ENCODE data around the gene SMARCE1. TPM values are rescaled to one million over a fixed set of nuclear protein-coding genes. Genes with fewer than 3 reads are reported as not detected.
A peak's percentile ranks its signal among the peaks of the same experiment; 100 is the strongest.

SMARCE1 gene
- total and polyA plus RNA-seq, 8 donors, result 27.5 to 125 (median 86.3) TPM

DNA sequence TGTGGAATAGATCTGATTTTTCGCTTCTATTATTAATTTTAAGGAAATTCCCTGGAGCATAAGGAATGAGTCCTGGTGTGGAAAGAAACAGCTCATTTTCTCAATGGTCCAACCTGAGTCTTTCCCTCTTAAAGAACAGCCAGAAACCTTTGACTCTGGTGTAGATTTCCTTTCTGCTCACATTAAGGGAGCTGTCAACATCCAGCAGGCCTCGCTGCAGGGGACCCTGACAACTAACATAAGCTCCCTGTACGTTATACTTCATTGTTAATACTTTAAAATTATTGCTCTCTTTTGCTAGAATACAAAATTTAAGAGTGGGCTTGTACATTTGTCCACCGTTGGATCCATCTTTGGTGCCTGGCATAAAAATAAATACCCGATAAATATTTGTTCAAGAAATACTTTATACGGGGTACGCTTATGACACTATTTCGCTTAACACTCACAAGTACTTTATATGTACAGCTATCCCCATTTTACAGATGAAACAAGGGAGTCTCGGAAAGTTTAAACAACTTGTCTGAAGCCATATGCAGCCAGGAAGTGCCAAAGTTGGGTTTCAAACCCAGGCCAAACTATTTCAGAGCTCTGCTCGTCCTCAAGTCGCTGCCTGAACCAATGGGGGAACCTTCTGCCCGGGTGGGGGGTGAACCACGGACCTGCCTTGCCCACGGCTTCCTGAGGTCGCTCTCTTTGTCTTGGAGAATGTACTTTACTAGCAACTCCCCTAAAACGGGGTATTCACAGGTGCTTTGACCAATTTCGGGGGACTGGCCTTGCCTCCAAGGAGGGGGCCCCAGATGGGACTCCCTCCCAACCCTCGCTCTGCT, 611 bp downstream of the SMARCE1 start:
- WGBS, 5 donors, result 6 to 11% (median 8%) methylated on average over 14 to 18 of the region's 18 CpGs
- Histone ChIP-seq H3K9me3 (no peaks in the 10 kb centered on the region), H3K27ac (peak overlapping the region; percentile 92 to 99 (median 97)), H3K27me3 (no peaks in the 10 kb centered on the region), H3K36me3 (peaks cover 5 to 33% (median 31%) of the 10 kb centered on the region in 4 donors), H3K4me3 (peak overlapping the region; percentile 65 to 91 (median 85)), H3K4me1 (peaks cover 21 to 57% (median 39%) of the 10 kb centered on the region in 4 donors)
- TF ChIP-seq, protein P1, sequence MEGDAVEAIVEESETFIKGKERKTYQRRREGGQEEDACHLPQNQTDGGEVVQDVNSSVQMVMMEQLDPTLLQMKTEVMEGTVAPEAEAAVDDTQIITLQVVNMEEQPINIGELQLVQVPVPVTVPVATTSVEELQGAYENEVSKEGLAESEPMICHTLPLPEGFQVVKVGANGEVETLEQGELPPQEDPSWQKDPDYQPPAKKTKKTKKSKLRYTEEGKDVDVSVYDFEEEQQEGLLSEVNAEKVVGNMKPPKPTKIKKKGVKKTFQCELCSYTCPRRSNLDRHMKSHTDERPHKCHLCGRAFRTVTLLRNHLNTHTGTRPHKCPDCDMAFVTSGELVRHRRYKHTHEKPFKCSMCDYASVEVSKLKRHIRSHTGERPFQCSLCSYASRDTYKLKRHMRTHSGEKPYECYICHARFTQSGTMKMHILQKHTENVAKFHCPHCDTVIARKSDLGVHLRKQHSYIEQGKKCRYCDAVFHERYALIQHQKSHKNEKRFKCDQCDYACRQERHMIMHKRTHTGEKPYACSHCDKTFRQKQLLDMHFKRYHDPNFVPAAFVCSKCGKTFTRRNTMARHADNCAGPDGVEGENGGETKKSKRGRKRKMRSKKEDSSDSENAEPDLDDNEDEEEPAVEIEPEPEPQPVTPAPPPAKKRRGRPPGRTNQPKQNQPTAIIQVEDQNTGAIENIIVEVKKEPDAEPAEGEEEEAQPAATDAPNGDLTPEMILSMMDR (IDR thresholded peaks at IDR 0.05), result no peak
- no peak for TF ChIP-seq POLR2A (IDR thresholded peaks at IDR 0.05)
- no peak for TF ChIP-seq POLR2AphosphoS5 (IDR thresholded peaks at IDR 0.05)
- TF ChIP-seq EP300 (IDR thresholded peaks at IDR 0.05), result no peak
- DNase-seq, result no peak
- intact Hi-C loops (cut with DNase I; ENCODE audit: low total_unique reads), result no loop called here

DNA sequence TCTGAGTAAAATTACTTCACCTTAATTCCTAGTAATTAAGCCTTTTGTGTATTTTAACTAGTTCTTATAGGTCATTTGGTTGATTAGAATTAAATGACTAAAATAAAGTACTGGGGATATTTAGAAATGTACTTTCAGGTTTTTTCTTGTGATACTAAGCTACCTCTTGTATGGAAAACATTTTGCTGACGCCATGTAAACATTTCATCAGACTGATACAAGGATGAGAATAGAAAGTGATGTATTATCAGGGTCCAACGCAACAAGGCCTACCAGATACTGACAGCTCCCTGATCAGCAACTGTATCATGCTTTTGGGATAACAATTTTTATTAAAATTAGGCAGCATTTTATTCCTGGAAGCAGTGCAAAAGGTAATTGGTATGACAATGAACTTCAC, 1.7 kb downstream of the SMARCE1 start:
- WGBS, 5 donors, result 47 to 65% (median 60%) methylated on average over 2 of the region's 2 CpGs
- DNase-seq, result no peak
- H3K36me3 ChIP-seq, result peaks cover 9 to 44% (median 41%) of the 10 kb centered on the region in 4 donors
- no peaks in the 10 kb centered on the region for H3K9me3 ChIP-seq
- intact Hi-C loops (cut with DNase I; ENCODE audit: low total_unique reads), result no loop called here
- H3K4me1 ChIP-seq, result peaks cover 21 to 67% (median 41%) of the 10 kb centered on the region in 4 donors
- H3K4me3 ChIP-seq, result peak overlapping the region in 2 of 4 donors; percentile 65 to 91
- TF ChIP-seq, protein P1 (IDR thresholded peaks at IDR 0.05), result no peak
- TF ChIP-seq POLR2AphosphoS5 (IDR thresholded peaks at IDR 0.05), result no peak
- TF ChIP-seq POLR2A (IDR thresholded peaks at IDR 0.05), result no peak
- TF ChIP-seq EP300 (IDR thresholded peaks at IDR 0.05), result no peak
- H3K27me3 ChIP-seq, result no peaks in the 10 kb centered on the region
- H3K27ac ChIP-seq, result no peak overlapping the region

DNA sequence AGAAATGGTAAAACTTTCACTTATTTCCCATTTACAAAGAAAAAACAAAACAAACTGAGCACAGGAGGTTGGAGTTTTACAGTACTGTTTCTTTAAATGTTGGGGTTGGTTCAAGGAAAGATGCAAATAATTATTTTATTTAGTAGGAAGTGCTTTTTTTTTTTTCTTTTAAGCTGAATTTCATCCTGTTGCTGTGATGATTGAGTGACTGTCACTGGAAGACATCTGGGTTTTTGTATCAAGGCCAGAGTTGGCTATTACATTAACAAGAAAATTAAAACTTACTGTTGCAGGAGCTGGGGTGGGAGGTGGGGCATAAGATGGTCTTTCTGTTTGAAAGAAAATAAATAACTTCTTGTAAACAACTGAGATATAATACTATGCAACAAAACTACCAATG, 2.3 kb downstream of the SMARCE1 start:
- Histone ChIP-seq H3K4me1 (peaks cover 21 to 74% (median 45%) of the 10 kb centered on the region in 4 donors), H3K27ac (no peak overlapping the region), H3K36me3 (peaks cover 9 to 50% (median 47%) of the 10 kb centered on the region in 4 donors), H3K27me3 (no peaks in the 10 kb centered on the region), H3K9me3 (no peaks in the 10 kb centered on the region), H3K4me3 (no peak overlapping the region)
- DNase-seq, result no peak
- TF ChIP-seq POLR2A (IDR thresholded peaks at IDR 0.05) (no peak), POLR2AphosphoS5 (IDR thresholded peaks at IDR 0.05) (no peak), EP300 (IDR thresholded peaks at IDR 0.05) (no peak)
- TF ChIP-seq, protein P1 (IDR thresholded peaks at IDR 0.05), result no peak
- intact Hi-C loops (cut with DNase I; ENCODE audit: low total_unique reads), result no loop called here

DNA sequence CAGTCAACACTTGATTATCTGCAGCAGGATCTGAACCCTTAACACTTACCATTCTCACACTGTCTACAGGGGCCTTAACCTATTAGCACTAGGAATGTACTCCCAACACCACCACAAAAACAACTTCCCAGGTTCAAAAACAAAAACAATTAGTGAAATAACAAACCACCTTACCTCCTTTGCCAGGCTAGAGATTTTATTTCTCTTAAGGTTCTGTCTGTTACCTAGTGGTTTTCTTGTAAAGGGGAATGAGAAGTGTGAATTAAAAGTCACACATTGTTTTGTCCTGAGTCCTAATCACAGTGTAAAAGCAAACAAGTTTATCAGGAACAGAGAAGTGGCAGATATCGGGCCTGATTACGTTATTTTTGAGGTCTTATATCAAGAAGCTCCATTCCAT, 9.7 kb downstream of the SMARCE1 start:
- intact Hi-C loops (cut with DNase I; ENCODE audit: low total_unique reads), result no loop called here
- WGBS, 5 donors, result 32 to 63% (median 53%) methylated on average over 2 of the region's 2 CpGs
- no peaks in the 10 kb centered on the region for H3K9me3 ChIP-seq
- TF ChIP-seq EP300 (IDR thresholded peaks at IDR 0.05) (no peak), POLR2A (IDR thresholded peaks at IDR 0.05) (no peak), POLR2AphosphoS5 (IDR thresholded peaks at IDR 0.05) (no peak)
- TF ChIP-seq, protein P1 (IDR thresholded peaks at IDR 0.05), result no peak
- peaks cover 0 to 44% (median 16%) of the 10 kb centered on the region in 4 donors for H3K4me1 ChIP-seq
- H3K4me3 ChIP-seq, result no peak overlapping the region
- H3K27ac ChIP-seq, result no peak overlapping the region
- no peak for DNase-seq
- H3K36me3 ChIP-seq, result peaks cover 41 to 89% (median 77%) of the 10 kb centered on the region in 4 donors
- no peaks in the 10 kb centered on the region for H3K27me3 ChIP-seq

Measured in stomach (tissue), 9 donors.